GM21825 (cell line): Measurements from ENCODE around the gene PCMTD2.

Experiments used
- ATAC-seq: cut with Tn5 transposase; IDR thresholded peaks from one replicate; pipeline ENCODE4 v1.9.1; 2021; ENCODE audit warnings: mild to moderate bottlenecking, moderate library complexity; ENCODE audit not compliant: unreplicated experiment

Gene PCMTD2

GRCh38 chr20:64255361-64256281 lies at the start of gene PCMTD2:
PCMTD2 (plus strand) TSS chr20:64255748; CDS start chr20:64259966, 4,218 bp downstream.
- peak; percentile 62 for ATAC-seq

GRCh38 chr20:64206614-64207013 lies 48.9 kb upstream of the PCMTD2 start:
- ATAC-seq, result no peak

- no peak for ATAC-seq
These were observed 47.6 kb upstream of the PCMTD2 start for GRCh38 chr20:64207641-64208590.

GRCh38 chr20:64209148-64209547 lies 46.4 kb upstream of the PCMTD2 start:
- ATAC-seq, result no peak

GRCh38 chr20:64210656-64211369 lies 44.7 kb upstream of the PCMTD2 start:
- ATAC-seq, result no peak

- ATAC-seq, result no peak
These were observed 43.5 kb upstream of the PCMTD2 start for GRCh38 chr20:64211874-64212658.

GRCh38 chr20:64212755-64213154 lies 42.8 kb upstream of the PCMTD2 start:
- no peak for ATAC-seq

GRCh38 chr20:64214113-64214512 lies 41.4 kb upstream of the PCMTD2 start:
- no peak for ATAC-seq

- no peak for ATAC-seq
These were observed 40.6 kb upstream of the PCMTD2 start for GRCh38 chr20:64214952-64215351.

GRCh38 chr20:64216036-64216435 lies 39.5 kb upstream of the PCMTD2 start:
- no peak for ATAC-seq

- no peak for ATAC-seq
These were observed 38.6 kb upstream of the PCMTD2 start for GRCh38 chr20:64216910-64217309.

GRCh38 chr20:64217539-64218221 lies 37.9 kb upstream of the PCMTD2 start:
- ATAC-seq, result no peak

- no peak for ATAC-seq
These were observed 36.3 kb upstream of the PCMTD2 start for GRCh38 chr20:64219202-64219601.

GRCh38 chr20:64219730-64220129 lies 35.8 kb upstream of the PCMTD2 start:
- no peak for ATAC-seq

GRCh38 chr20:64220420-64220819 lies 35.1 kb upstream of the PCMTD2 start:
- no peak for ATAC-seq

GRCh38 chr20:64220891-64221527 lies 34.5 kb upstream of the PCMTD2 start:
- ATAC-seq, result no peak

GRCh38 chr20:64222291-64222735 lies 33.2 kb upstream of the PCMTD2 start:
- ATAC-seq, result no peak

- no peak for ATAC-seq
These were observed 32.6 kb upstream of the PCMTD2 start for GRCh38 chr20:64222851-64223525.
